Keratinocyte (primary cell): ENCODE data around the gene CYP2E1. TPM values are rescaled to one million over a fixed set of nuclear protein-coding genes. Genes with fewer than 3 reads are reported as not detected.

Source experiments
- DNase-seq: peaks from one replicate; pipeline ENCODE4 v3.0.0-alpha.2; 2011; ENCODE audit warnings: low read depth, missing footprints, low spot score
- FAIRE-seq: peaks from 2 replicates; lab custom pipeline; 2011; peaks lifted over from hg19 to GRCh38; lab: Jason Lieb, UNC
- H2AFZ ChIP-seq: 2 replicates; pipeline ENCODE4 v1.6.0; 2012; ENCODE audit warnings: low read length, control low read depth, inconsistent platforms; ENCODE audit not compliant: control insufficient read depth
- H3K27ac ChIP-seq: 2 replicates; pipeline ENCODE4 v1.5.1; 2011; ENCODE audit warnings: low read length; ENCODE audit not compliant: control insufficient read depth, insufficient read depth
- H3K27me3 ChIP-seq: 3 replicates; pipeline ENCODE4 v1.6.0; 2011; ENCODE audit warnings: low read length; ENCODE audit not compliant: control insufficient read depth, insufficient read depth; ENCODE audit errors: extremely low read depth
- H3K36me3 ChIP-seq, 2 experiments: 2 replicates in 1 of 2; 3 replicates in 1 of 2; pipeline ENCODE4 v1.5.1; 2011; ENCODE audit warnings: low read length in 2 of 2, mild to moderate bottlenecking in 1 of 2; ENCODE audit not compliant: control insufficient read depth in 2 of 2, insufficient read depth in 2 of 2; ENCODE audit errors: extremely low read depth in 1 of 2
- H3K4me1 ChIP-seq: 3 replicates; pipeline ENCODE4 v1.5.1; 2011; ENCODE audit warnings: low read length; ENCODE audit not compliant: control insufficient read depth, insufficient read depth; ENCODE audit errors: extremely low read depth
- H3K4me2 ChIP-seq: 3 replicates; pipeline ENCODE4 v1.6.0; 2011; ENCODE audit warnings: low read depth, low read length; ENCODE audit not compliant: control insufficient read depth, insufficient read depth; ENCODE audit errors: extremely low read depth
- H3K4me3 ChIP-seq, 3 experiments: fragments of 200-600 bp in 1 of 3; sonication (generic) in 1 of 3; 2 replicates in 2 of 3; 3 replicates in 1 of 3; pipeline ENCODE4 v1.5.1; 2011 to 2016; ENCODE audit warnings: low read length in 3 of 3, mild to moderate bottlenecking in 3 of 3, control low read depth in 2 of 3, inconsistent platforms in 1 of 3, low read depth in 1 of 3, mixed read lengths in 1 of 3, mixed run types in 1 of 3, moderate library complexity in 1 of 3; ENCODE audit not compliant: control insufficient read depth in 2 of 3, insufficient read depth in 2 of 3; ENCODE audit errors: extremely low read depth in 1 of 3
- H3K79me2 ChIP-seq: 2 replicates; pipeline ENCODE4 v1.6.0; 2012; ENCODE audit warnings: low read length; ENCODE audit not compliant: control insufficient read depth, insufficient read depth
- H3K9ac ChIP-seq: 3 replicates; pipeline ENCODE4 v1.6.0; 2011; ENCODE audit warnings: low read length; ENCODE audit not compliant: control insufficient read depth, insufficient read depth; ENCODE audit errors: extremely low read depth
- H3K9me1 ChIP-seq: 3 replicates; pipeline ENCODE4 v1.6.0; 2011; ENCODE audit warnings: low read length; ENCODE audit not compliant: control insufficient read depth, insufficient read depth; ENCODE audit errors: extremely low read depth
- H3K9me3 ChIP-seq: 2 replicates; pipeline ENCODE4 v1.5.1; 2012; ENCODE audit warnings: low read depth, low read length; ENCODE audit not compliant: control insufficient read depth
- H4K20me1 ChIP-seq: 3 replicates; pipeline ENCODE4 v1.6.0; 2011; ENCODE audit warnings: low read length; ENCODE audit not compliant: control insufficient read depth, insufficient read depth; ENCODE audit errors: extremely low read depth
- EZH2 ChIP-seq: IDR thresholded peaks from one replicate; pipeline ENCODE4 v1.6.1; 2012; ENCODE audit warnings: inconsistent platforms, mild to moderate bottlenecking, low read length, moderate library complexity
- dilution Hi-C: fragments of 300-500 bp; cut with MboI; formaldehyde crosslinking; loops from one replicate; pipeline ENCODE4 v1.7.0; 2020; ENCODE audit warnings: low sequenced_read_pairs; ENCODE audit not compliant: extremely low pct_ligation_motif_present
- polyA plus RNA-seq, 5 experiments: library from polyadenylated mRNA; depleted of rRNA in 3 of 5; stranded (reverse) in 3 of 5; stranded (forward) in 1 of 5; unstranded in 1 of 5; fragments of >200 nt; gene quantifications; 1 replicate in 1 of 5; 2 replicates in 3 of 5; 3 replicates in 1 of 5; pipeline versions ENCODE4 v1.2.1 to v1.2.3, GENCODE V29; 2011 to 2012; ENCODE audit warnings: missing spikeins in 2 of 5, low read depth in 1 of 5, low replicate concordance in 1 of 5
- TF ChIP-seq, protein P1 (sequence below), 3 experiments: IDR thresholded peaks in 1 of 3; conservative IDR thresholded peaks in 1 of 3; optimal IDR thresholded peaks in 1 of 3; 2 replicates in 2 of 3; 3 replicates in 1 of 3; pipeline versions ENCODE3 to v1.5.1; 2011; ENCODE audit warnings: low read length in 3 of 3, mild to moderate bottlenecking in 3 of 3, moderate library complexity in 2 of 3, control low read depth in 1 of 3, inconsistent platforms in 1 of 3; ENCODE audit not compliant: insufficient read depth in 2 of 3; ENCODE audit errors: extremely low read depth in 1 of 3

Gene CYP2E1
- polyA plus RNA-seq, 1 donor (not counting 4 experiments of a cell fraction or from before 2014, with no cell fraction given) = 0.77 TPM

DNA sequence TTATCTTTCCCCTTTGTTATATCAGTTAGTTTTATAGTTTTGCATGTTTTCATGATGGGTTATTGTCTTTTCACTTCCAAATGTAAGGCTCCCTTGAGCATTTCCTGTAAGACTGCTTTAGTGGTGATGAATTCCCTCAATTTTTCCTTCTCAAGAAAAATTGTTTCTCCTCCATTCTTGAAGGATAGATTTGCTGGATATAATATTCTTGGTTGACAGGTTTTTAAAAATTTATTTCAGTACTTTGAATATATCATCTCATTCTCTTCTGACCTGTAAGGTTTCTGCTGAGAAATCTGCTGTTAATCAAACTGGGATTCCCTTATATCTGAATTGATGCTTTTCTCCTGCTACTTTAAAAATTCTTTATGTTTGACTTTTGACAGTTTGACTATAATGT is 40.1 kb upstream of the CYP2E1 start:
- TF ChIP-seq EZH2 = no peak
- TF ChIP-seq, protein P1, sequence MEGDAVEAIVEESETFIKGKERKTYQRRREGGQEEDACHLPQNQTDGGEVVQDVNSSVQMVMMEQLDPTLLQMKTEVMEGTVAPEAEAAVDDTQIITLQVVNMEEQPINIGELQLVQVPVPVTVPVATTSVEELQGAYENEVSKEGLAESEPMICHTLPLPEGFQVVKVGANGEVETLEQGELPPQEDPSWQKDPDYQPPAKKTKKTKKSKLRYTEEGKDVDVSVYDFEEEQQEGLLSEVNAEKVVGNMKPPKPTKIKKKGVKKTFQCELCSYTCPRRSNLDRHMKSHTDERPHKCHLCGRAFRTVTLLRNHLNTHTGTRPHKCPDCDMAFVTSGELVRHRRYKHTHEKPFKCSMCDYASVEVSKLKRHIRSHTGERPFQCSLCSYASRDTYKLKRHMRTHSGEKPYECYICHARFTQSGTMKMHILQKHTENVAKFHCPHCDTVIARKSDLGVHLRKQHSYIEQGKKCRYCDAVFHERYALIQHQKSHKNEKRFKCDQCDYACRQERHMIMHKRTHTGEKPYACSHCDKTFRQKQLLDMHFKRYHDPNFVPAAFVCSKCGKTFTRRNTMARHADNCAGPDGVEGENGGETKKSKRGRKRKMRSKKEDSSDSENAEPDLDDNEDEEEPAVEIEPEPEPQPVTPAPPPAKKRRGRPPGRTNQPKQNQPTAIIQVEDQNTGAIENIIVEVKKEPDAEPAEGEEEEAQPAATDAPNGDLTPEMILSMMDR (optimal IDR thresholded peaks at IDR 0.05 in 1 of 3, IDR thresholded peaks at IDR 0.05 in 1 of 3, conservative IDR thresholded peaks at IDR 0.05 in 1 of 3; ENCODE audit: extremely low read depth in 1 of 3, insufficient read depth in 2 of 3, low read length in 3 of 3) = no peak
- Histone ChIP-seq H3K79me2 (no peaks in the 10 kb centered on the region), H3K9ac (no peak overlapping the region), H3K4me1 (no peaks in the 10 kb centered on the region), H3K9me1 (no peaks in the 10 kb centered on the region), H2AFZ (no peak overlapping the region), H3K27me3 (no peaks in the 10 kb centered on the region), H3K9me3 (no peaks in the 10 kb centered on the region), H3K4me3 (no peak overlapping the region), H3K4me2 (no peak overlapping the region), H4K20me1 (no peaks in the 10 kb centered on the region), H3K27ac (no peak overlapping the region), H3K36me3 (no peaks in the 10 kb centered on the region)
- dilution Hi-C loops = no loop called here
- FAIRE-seq (no peak), DNase-seq (no peak)

DNA sequence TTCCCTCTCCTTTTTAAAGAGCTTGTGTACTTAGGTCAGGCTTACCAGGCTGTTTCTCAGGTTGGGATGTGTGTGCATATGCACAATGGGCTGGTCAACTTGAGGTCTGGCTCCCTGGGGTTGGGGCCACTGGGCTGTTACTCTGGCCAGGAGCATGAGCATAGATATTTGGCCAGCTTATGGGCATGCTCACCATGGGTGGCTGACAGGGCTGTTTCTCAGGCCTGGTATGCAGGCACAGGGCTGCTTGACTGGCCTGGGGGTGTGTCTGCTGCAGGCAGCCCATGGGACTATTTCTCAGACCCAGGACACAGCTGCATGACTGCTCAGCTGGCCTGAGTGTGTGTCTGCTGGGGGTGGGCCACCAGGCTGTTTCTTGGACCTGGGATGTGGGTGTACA is 38.8 kb upstream of the CYP2E1 start:
- Histone ChIP-seq H3K9me1 (no peaks in the 10 kb centered on the region), H3K4me2 (no peak overlapping the region), H3K79me2 (no peaks in the 10 kb centered on the region), H3K4me1 (no peaks in the 10 kb centered on the region), H3K9ac (no peak overlapping the region), H3K9me3 (no peaks in the 10 kb centered on the region), H3K36me3 (no peaks in the 10 kb centered on the region), H4K20me1 (no peaks in the 10 kb centered on the region), H3K27me3 (no peaks in the 10 kb centered on the region), H3K27ac (no peak overlapping the region), H3K4me3 (no peak overlapping the region), H2AFZ (no peak overlapping the region)
- FAIRE-seq (no peak), DNase-seq (no peak)
- TF ChIP-seq, protein P1 (optimal IDR thresholded peaks at IDR 0.05 in 1 of 3, IDR thresholded peaks at IDR 0.05 in 1 of 3, conservative IDR thresholded peaks at IDR 0.05 in 1 of 3; ENCODE audit: extremely low read depth in 1 of 3, insufficient read depth in 2 of 3, low read length in 3 of 3) = no peak
- no peak for TF ChIP-seq EZH2
- dilution Hi-C loops = no loop called here
